ENCODE measurements around the gene TEX26. TPM values are rescaled to one million over a fixed set of nuclear protein-coding genes. Genes with fewer than 3 reads are reported as not detected.

The TEX26 gene
- total and polyA plus RNA-seq, 9 of the 15 experiments (the other 6 are each of a cell fraction or from before 2014, with no cell fraction given), result not detected

DNA sequence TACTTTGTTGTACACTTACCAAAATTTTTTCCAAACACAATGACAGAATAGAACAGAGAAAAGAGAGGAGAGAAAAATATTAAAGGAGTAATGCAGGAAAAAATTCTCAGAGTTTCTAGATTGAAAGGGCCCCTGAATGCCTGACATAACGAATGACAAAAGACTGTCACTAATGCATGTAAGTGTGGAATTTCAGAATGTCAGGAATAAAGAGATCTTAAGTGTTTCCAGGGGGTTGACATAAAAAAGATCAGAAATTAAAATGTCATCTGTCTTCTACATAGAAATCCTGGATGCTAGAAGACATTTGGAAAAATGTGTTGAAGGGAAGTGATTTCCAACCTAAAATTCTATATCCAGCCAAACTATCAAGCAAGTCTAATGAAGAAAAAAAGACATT is 27.2 kb downstream of the TEX26 start:
- CTCF ChIA-PET (ENCODE audit: low intra/inter-chr PET ratio), result no interaction called here
- no peak for FAIRE-seq

More for the DNA sequence above, 27.2 kb downstream of the TEX26 start:
- Histone ChIP-seq H3K36me3 (ENCODE audit: control insufficient read depth, insufficient read depth, low read length) (no peaks in the 10 kb centered on the region), H3K27ac (ENCODE audit: extremely low read depth, low read depth, low read length) (no peak overlapping the region), H3K9me1 (ENCODE audit: control insufficient read depth, insufficient read depth, low read length) (no peaks in the 10 kb centered on the region), H3K9ac (ENCODE audit: insufficient read depth in 1 of 2, low read depth in 2 of 2, low read length in 2 of 2) (no peak overlapping the region), H3K79me2 (ENCODE audit: control insufficient read depth, insufficient read depth, low read length) (no peaks in the 10 kb centered on the region), H2AFZ (ENCODE audit: low read depth, low read length) (no peak overlapping the region), H3K4me2 (ENCODE audit: insufficient read depth, low read length) (no peak overlapping the region), H3K9me3 (replicated peaks; ENCODE audit: control insufficient read depth, insufficient read depth, low read depth, low read length) (no peaks in the 10 kb centered on the region), H3K27me3 (ENCODE audit: control insufficient read depth in 2 of 2, insufficient read depth in 2 of 2, low read length in 2 of 2) (no peaks in the 10 kb centered on the region; a peak in 1 of 5 replicates), H3K4me1 (replicated peaks in 1 of 2; ENCODE audit: control insufficient read depth in 2 of 2, insufficient read depth in 2 of 2, low read length in 2 of 2) (no peaks in the 10 kb centered on the region), H4K20me1 (replicated peaks; ENCODE audit: control insufficient read depth, insufficient read depth, low read length) (no peaks in the 10 kb centered on the region), H3K4me3 (no peak overlapping the region)
- TF ChIP-seq MYNN (IDR thresholded peaks at IDR 0.05) (no peak), MYNN (CRISPR knock-in tag; IDR thresholded peaks at IDR 0.05) (no peak), CBX8 (IDR thresholded peaks at IDR 0.05; ENCODE audit: borderline replicate concordance, extremely low read depth, low read depth, low read length, poor library complexity, severe bottlenecking) (no peak), MBD2 (IDR thresholded peaks at IDR 0.05; ENCODE audit: borderline replicate concordance, low read depth) (no peak), KLF10 (CRISPR knock-in tag; IDR thresholded peaks at IDR 0.05) (no peak), KLF16 (IDR thresholded peaks at IDR 0.05) (no peak), NFE2L1 (tag; IDR thresholded peaks at IDR 0.05; ENCODE audit: borderline replicate concordance, low read depth) (no peak), LEF1 (IDR thresholded peaks at IDR 0.05) (no peak), ZNF197 (CRISPR knock-in tag; IDR thresholded peaks at IDR 0.05; ENCODE audit: low read depth) (no peak), KDM1A (IDR thresholded peaks at IDR 0.05) (no peak)
- TF ChIP-seq, protein P1, sequence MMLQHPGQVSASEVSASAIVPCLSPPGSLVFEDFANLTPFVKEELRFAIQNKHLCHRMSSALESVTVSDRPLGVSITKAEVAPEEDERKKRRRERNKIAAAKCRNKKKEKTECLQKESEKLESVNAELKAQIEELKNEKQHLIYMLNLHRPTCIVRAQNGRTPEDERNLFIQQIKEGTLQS (IDR thresholded peaks at IDR 0.05), result no peak
- TF ChIP-seq, protein P1 (CRISPR knock-in tag; conservative IDR thresholded peaks at IDR 0.05), result no peak
- TF ChIP-seq, protein P2, sequence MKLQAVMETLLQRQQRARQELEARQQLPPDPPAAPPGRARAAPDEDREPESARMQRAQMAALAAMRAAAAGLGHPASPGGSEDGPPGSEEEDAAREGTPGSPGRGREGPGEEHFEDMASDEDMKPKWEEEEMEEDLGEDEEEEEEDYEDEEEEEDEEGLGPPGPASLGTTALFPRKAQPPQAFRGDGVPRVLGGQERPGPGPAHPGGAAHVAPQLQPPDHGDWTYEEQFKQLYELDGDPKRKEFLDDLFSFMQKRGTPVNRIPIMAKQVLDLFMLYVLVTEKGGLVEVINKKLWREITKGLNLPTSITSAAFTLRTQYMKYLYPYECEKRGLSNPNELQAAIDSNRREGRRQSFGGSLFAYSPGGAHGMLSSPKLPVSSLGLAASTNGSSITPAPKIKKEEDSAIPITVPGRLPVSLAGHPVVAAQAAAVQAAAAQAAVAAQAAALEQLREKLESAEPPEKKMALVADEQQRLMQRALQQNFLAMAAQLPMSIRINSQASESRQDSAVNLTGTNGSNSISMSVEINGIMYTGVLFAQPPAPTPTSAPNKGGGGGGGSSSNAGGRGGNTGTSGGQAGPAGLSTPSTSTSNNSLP (IDR thresholded peaks at IDR 0.05; ENCODE audit: borderline replicate concordance, low read depth, low read length), result no peak
- intact Hi-C loops (cut with micrococcal nuclease) (no loop called here), in situ Hi-C loops (cut with MboI) (no loop called here)
- ATAC-seq (no peak), DNase-seq (ENCODE audit: extremely low read depth in 1 of 4, low spot score in 3 of 4) (no peak)
- WGBS (ENCODE audit: insufficient coverage, low coverage, missing lambda C conversion rate), result 0% methylated on average over 1 of the region's 1 CpG
- BruUV-seq (replicated peaks), result no TSS peak
- POLR2A ChIA-PET, result no interaction called here

All from K562 (cell line).